Endothelial cell of umbilical vein (primary cell): Measurements from ENCODE around the gene S1PR4. TPM values are rescaled to one million over a fixed set of nuclear protein-coding genes. Genes with fewer than 3 reads are reported as not detected.
"Not testable (repeated sequence)": the region's sequence is repeated elsewhere in the genome, so short reads cannot be mapped to it uniquely, and the experiment has no call there.

Experiments
- BruUV-seq: library from RNA; stranded (reverse); fragments of 400-500 nt; replicated peaks from 2 replicates; lab custom pipeline; 2021; lab: Mats Ljungman, UMichigan
- CTCF ChIA-PET: fragments of 300-600, 350-600 bp; sonication (Branson Sonifier 250); formaldehyde crosslinking; loops from one replicate; lab custom pipeline; 2021; ENCODE audit warnings: antibody characterized with exemption, inconsistent platforms; lab: Charles Lee
- POLR2A ChIA-PET: fragments of 300-600, 350-600 bp; sonication (Branson Sonifier 250); formaldehyde crosslinking; loops from one replicate; lab custom pipeline; 2021; ENCODE audit warnings: antibody characterized with exemption, inconsistent platforms; lab: Charles Lee
- DNase-seq: peaks from one replicate; pipeline ENCODE4 v3.0.0-alpha.2; 2011; ENCODE audit warnings: low read depth, low spot score
- FAIRE-seq: peaks from 2 replicates; lab custom pipeline; 2011; peaks lifted over from hg19 to GRCh38; lab: Jason Lieb, UNC
- H2AFZ ChIP-seq: 2 replicates; pipeline ENCODE4 v1.6.0; 2012; ENCODE audit warnings: low read depth, low read length, control low read depth, inconsistent platforms
- H3K27ac ChIP-seq: 2 replicates; pipeline ENCODE4 v1.5.1; 2011; ENCODE audit warnings: low read depth, mild to moderate bottlenecking, control low read depth, low read length, moderate library complexity; ENCODE audit not compliant: insufficient read depth
- H3K27me3 ChIP-seq, 2 experiments: 2 replicates each; pipeline versions ENCODE4 v1.6.0 to v1.6.1; 2011; ENCODE audit warnings: low read length in 2 of 2, mixed read lengths in 1 of 2; ENCODE audit not compliant: control insufficient read depth in 2 of 2, insufficient read depth in 2 of 2
- H3K36me3 ChIP-seq, 2 experiments: 2 replicates in 1 of 2; 3 replicates in 1 of 2; pipeline ENCODE4 v1.5.1; 2011; ENCODE audit warnings: low read length in 2 of 2, mild to moderate bottlenecking in 1 of 2, moderate library complexity in 1 of 2; ENCODE audit not compliant: control insufficient read depth in 2 of 2, insufficient read depth in 2 of 2; ENCODE audit errors: extremely low read depth in 1 of 2
- H3K4me1 ChIP-seq: 3 replicates; pipeline ENCODE4 v1.5.1; 2011; ENCODE audit warnings: mild to moderate bottlenecking, low read length; ENCODE audit not compliant: control insufficient read depth, insufficient read depth; ENCODE audit errors: extremely low read depth
- H3K4me2 ChIP-seq: 2 replicates; pipeline ENCODE4 v1.6.1; 2011; ENCODE audit warnings: low read length, control low read depth, mixed read lengths; ENCODE audit not compliant: insufficient read depth
- H3K4me3 ChIP-seq, 3 experiments: fragments of 200-600 bp in 1 of 3; sonication (generic), shearing (Covaris generic) in 1 of 3; replicated peaks in 1 of 3; 2 replicates each; pipeline ENCODE4 v1.5.1; 2011 to 2016; ENCODE audit warnings: control low read depth in 3 of 3, low read length in 3 of 3, mild to moderate bottlenecking in 2 of 3, inconsistent platforms in 1 of 3, low read depth in 1 of 3, moderate library complexity in 1 of 3; ENCODE audit not compliant: insufficient read depth in 1 of 3
- H3K79me2 ChIP-seq: 2 replicates; pipeline ENCODE4 v1.6.0; 2012; ENCODE audit warnings: low read length, inconsistent platforms; ENCODE audit not compliant: control insufficient read depth, insufficient read depth
- H3K9ac ChIP-seq: replicated peaks from 2 replicates; pipeline ENCODE3; 2011; ENCODE audit warnings: low read length, control low read depth; ENCODE audit not compliant: insufficient read depth; ENCODE audit errors: extremely low read depth
- H3K9me1 ChIP-seq: replicated peaks from 3 replicates; pipeline ENCODE4 v1.6.0; 2011; ENCODE audit warnings: mild to moderate bottlenecking, low read length; ENCODE audit not compliant: control insufficient read depth, insufficient read depth; ENCODE audit errors: extremely low read depth
- H3K9me3 ChIP-seq: replicated peaks from 2 replicates; pipeline ENCODE4 v1.5.1; 2012; ENCODE audit warnings: low read length, inconsistent platforms; ENCODE audit not compliant: control insufficient read depth, insufficient read depth
- H4K20me1 ChIP-seq: replicated peaks from 2 replicates; pipeline ENCODE3; 2011; ENCODE audit warnings: mild to moderate bottlenecking, low read length; ENCODE audit not compliant: control insufficient read depth, insufficient read depth; ENCODE audit errors: extremely low read depth
- CTCF ChIP-seq, 2 donors: IDR thresholded peaks; 1 replicate in 1 of 2; 2 replicates in 1 of 2; pipeline ENCODE4 v1.5.1; 2011; ENCODE audit warnings: low read length in 2 of 2, mild to moderate bottlenecking in 2 of 2, moderate library complexity in 2 of 2, control low read depth in 1 of 2, inconsistent platforms in 1 of 2, low read depth in 1 of 2; ENCODE audit not compliant: insufficient read depth in 1 of 2; ENCODE audit errors: extremely low read depth in 1 of 2
- EZH2 ChIP-seq: IDR thresholded peaks from 2 replicates; pipeline ENCODE4 v1.6.1; 2012; ENCODE audit warnings: borderline replicate concordance, low read depth, mild to moderate bottlenecking, moderate library complexity, low read length, inconsistent platforms; ENCODE audit not compliant: severe bottlenecking
- FOS ChIP-seq: IDR thresholded peaks from 2 replicates; pipeline ENCODE4 v1.6.1; 2011; ENCODE audit warnings: mild to moderate bottlenecking, low read length, moderate library complexity, borderline replicate concordance; ENCODE audit not compliant: insufficient read depth
- dilution Hi-C: fragments of 300-500 bp; cut with MboI; formaldehyde crosslinking; loops from one replicate; pipeline ENCODE4 v1.15.0; 2019; ENCODE audit warnings: low sequenced_read_pairs; ENCODE audit not compliant: extremely low pct_ligation_motif_present
- intact Hi-C: fragments of 100-400 bp; cut with micrococcal nuclease; formaldehyde crosslinking; loops from one replicate; pipeline ENCODE4 v1.10.0; 2022
- polyA plus RNA-seq, 4 experiments: library from polyadenylated mRNA; depleted of rRNA in 3 of 4; stranded (reverse) in 3 of 4; unstranded in 1 of 4; fragments of >200 nt; gene quantifications; 2 replicates each; pipeline versions ENCODE4 v1.2.1 to v1.2.3, GENCODE V29; 2011 to 2012; ENCODE audit warnings: missing spikeins in 1 of 4
- total RNA-seq: library from RNA; stranded (reverse); gene quantifications from 2 replicates; pipeline ENCODE4 v1.2.3, GENCODE V29; 2021

S1PR4 gene
- total and polyA plus RNA-seq, 2 donors (not counting 3 experiments of a cell fraction or from before 2014, with no cell fraction given): 1.7 to 2.5 TPM

- CTCF ChIA-PET: no interaction called here
- intact Hi-C loops: no loop called here
- POLR2A ChIA-PET: no interaction called here
These were observed 25.0 kb upstream of the S1PR4 start for GRCh38 chr19:3153286-3154230.

GRCh38 chr19:3154447-3154846 is 24.1 kb upstream of the S1PR4 start:
- POLR2A ChIA-PET: interaction anchor here (0.6 kb wide), 1 partner anchor 10 kb away, joined by 9 read pairs; no protein-coding TSS in a partner anchor
- H3K9me3 ChIP-seq, intact Hi-C loops, dilution Hi-C loops, H2AFZ ChIP-seq, H3K36me3 ChIP-seq, H3K79me2 ChIP-seq, FAIRE-seq, DNase-seq, H4K20me1 ChIP-seq, H3K9me1 ChIP-seq, H3K27me3 ChIP-seq: not testable (repeated sequence)
- H3K4me2 ChIP-seq: peak overlapping the region; percentile 61
- peaks cover 13% of the 10 kb centered on the region for H3K4me1 ChIP-seq
- peak overlapping the region in 1 of 3 experiments; percentile 6 for H3K4me3 ChIP-seq
- peak overlapping the region; percentile 82 for H3K9ac ChIP-seq
- CTCF ChIA-PET: interaction anchor here (1.7 kb wide), 1 partner anchor 25 kb away, joined by 5 read pairs; no protein-coding TSS in a partner anchor
- peak overlapping the region; percentile 99 for H3K27ac ChIP-seq
- TSS peak; percentile 88 for BruUV-seq

More at GRCh38 chr19:3153286-3154230, 25.0 kb upstream of the S1PR4 start:
- no peaks in the 10 kb centered on the region for H3K27me3 ChIP-seq
- dilution Hi-C loops: no loop called here
- H3K9me1 ChIP-seq: no peaks in the 10 kb centered on the region
- no peak for TF ChIP-seq EZH2
- no peak for TF ChIP-seq FOS
- no peak for TF ChIP-seq CTCF (IDR thresholded peaks at IDR 0.05; ENCODE audit: extremely low read depth in 1 of 2, insufficient read depth in 1 of 2, low read depth in 1 of 2, low read length in 2 of 2)
- no peak overlapping the region for H3K4me2 ChIP-seq
- H3K4me1 ChIP-seq: peaks cover 13% of the 10 kb centered on the region
- H3K4me3 ChIP-seq: no peak overlapping the region
- no peaks in the 10 kb centered on the region for H3K9me3 ChIP-seq
- no peak for DNase-seq
- H2AFZ ChIP-seq: no peak overlapping the region
- FAIRE-seq: no peak
- H3K79me2 ChIP-seq: no peaks in the 10 kb centered on the region
- H3K9ac ChIP-seq: no peak overlapping the region
- H4K20me1 ChIP-seq: no peaks in the 10 kb centered on the region
- H3K36me3 ChIP-seq: no peaks in the 10 kb centered on the region
- H3K27ac ChIP-seq: no peak overlapping the region
- no TSS peak for BruUV-seq
